ENCODE results near the gene WIPF2. TPM values are rescaled to one million over a fixed set of nuclear protein-coding genes. Genes with fewer than 3 reads are reported as not detected.
"Not testable (repeated sequence)": the region's sequence is repeated elsewhere in the genome, so short reads cannot be mapped to it uniquely, and the experiment has no call there.

Gene WIPF2
- total and polyA plus RNA-seq, 9 donors = 6.1 to 27.8 (median 18.4) TPM

- Histone ChIP-seq H3K27me3 (no peaks in the 10 kb centered on the region), H3K9me3 (no peaks in the 10 kb centered on the region), H3K4me3 (no peak overlapping the region), H3K36me3 (no peaks in the 10 kb centered on the region), H3K4me1 (ENCODE audit: insufficient read depth) (peaks cover 26% of the 10 kb centered on the region), H3K27ac (no peak overlapping the region)
- TF ChIP-seq POLR2A (IDR thresholded peaks at IDR 0.05) (no peak), EP300 (IDR thresholded peaks at IDR 0.05) (no peak), CTCF (IDR thresholded peaks at IDR 0.05) (no peak)
- WGBS, 3 donors = 25 to 26% (median 26%) methylated on average over 5 of the region's 5 CpGs
- DNase-seq = peak in 1 of 5 donors; percentile 29
- intact Hi-C loops (cut with DNase I) = loop anchor here in 3 of 4 donors (2.0 to 10.0 kb wide), 4 partner anchors 49 to 251 kb away; no protein-coding TSS in a partner anchor
Observed at GRCh38 chr17:40303708-40304551, 84.8 kb downstream of the WIPF2 start.

GRCh38 chr17:40304552-40304863, 85.4 kb downstream of the WIPF2 start:
- not testable (repeated sequence) for H3K36me3 ChIP-seq, H3K4me3 ChIP-seq, H3K27me3 ChIP-seq, H3K27ac ChIP-seq, H3K9me3 ChIP-seq
- peaks cover 25% of the 10 kb centered on the region for H3K4me1 ChIP-seq (ENCODE audit: insufficient read depth)
- 37 to 62% (median 48%) methylated on average over 5 of the region's 5 CpGs for WGBS, 3 donors
- intact Hi-C loops (cut with DNase I) = loop anchor here in 3 of 4 donors (2.0 to 10.0 kb wide), 3 partner anchors 48 to 250 kb away; no protein-coding TSS in a partner anchor
- peak in 1 of 5 donors; percentile 19 for DNase-seq

GRCh38 chr17:40304866-40305265, 85.8 kb downstream of the WIPF2 start:
- H3K9me3 ChIP-seq, H3K4me3 ChIP-seq, H3K36me3 ChIP-seq, H3K27ac ChIP-seq, H3K27me3 ChIP-seq: not testable (repeated sequence)
- peak in 1 of 5 donors; percentile 11 for DNase-seq
- 75 to 88% (median 87%) methylated on average over 5 of the region's 5 CpGs for WGBS, 3 donors
- peaks cover 27% of the 10 kb centered on the region for H3K4me1 ChIP-seq (ENCODE audit: insufficient read depth)
- intact Hi-C loops (cut with DNase I) = loop anchor here in 3 of 4 donors (2.0 to 10.0 kb wide), 3 partner anchors 48 to 250 kb away; no protein-coding TSS in a partner anchor

GRCh38 chr17:40306395-40306794, 87.3 kb downstream of the WIPF2 start:
- 50 to 62% (median 62%) methylated on average over 2 of the region's 2 CpGs for WGBS, 3 donors
- peak overlapping the region in 1 of 2 donors; percentile 58 for H3K27ac ChIP-seq
- intact Hi-C loops (cut with DNase I) = loop anchor here in 2 of 4 donors (10.0 kb wide), 2 partner anchors 118 to 248 kb away; no protein-coding TSS in a partner anchor

More at GRCh38 chr17:40306395-40306794, 87.3 kb downstream of the WIPF2 start:
- TF ChIP-seq CTCF (IDR thresholded peaks at IDR 0.05) = no peak
- TF ChIP-seq EP300 (IDR thresholded peaks at IDR 0.05) = no peak
- no peak for TF ChIP-seq POLR2A (IDR thresholded peaks at IDR 0.05)
- Histone ChIP-seq H3K4me1 (ENCODE audit: insufficient read depth) (peaks cover 35% of the 10 kb centered on the region), H3K4me3 (no peak overlapping the region), H3K9me3 (no peaks in the 10 kb centered on the region), H3K27me3 (no peaks in the 10 kb centered on the region), H3K36me3 (no peaks in the 10 kb centered on the region)
- DNase-seq = peak in 2 of 5 donors; percentile 2 to 6

Data from ovary (tissue), 9 donors.